Liver (tissue), 9 donors: ENCODE data around the gene DYNC2LI1. TPM values are rescaled to one million over a fixed set of nuclear protein-coding genes. Genes with fewer than 3 reads are reported as not detected.

Experiments
- DNase-seq: peaks from one replicate; pipeline ENCODE4 v3.0.0-alpha.2; 2017; ENCODE audit warnings: low spot score
- H3K27ac ChIP-seq, 2 donors: one replicate each; pipeline ENCODE4 v1.7.0; 2013; ENCODE audit warnings: inconsistent platforms in 2 of 2, low read length in 2 of 2, control low read depth in 1 of 2, low read depth in 1 of 2, mild to moderate bottlenecking in 1 of 2
- H3K27me3 ChIP-seq, 4 donors: one replicate each; pipeline versions ENCODE4 v1.6.1 to v1.7.0; 2013; ENCODE audit warnings: low read length in 3 of 4, inconsistent platforms in 1 of 4, mild to moderate bottlenecking in 1 of 4, moderate library complexity in 1 of 4; ENCODE audit not compliant: control insufficient read depth in 4 of 4, insufficient read depth in 4 of 4
- H3K36me3 ChIP-seq, 4 donors: one replicate each; pipeline versions ENCODE4 v1.6.1 to v1.7.0; 2013; ENCODE audit warnings: low read length in 3 of 4, mild to moderate bottlenecking in 3 of 4, low read depth in 1 of 4, moderate library complexity in 1 of 4; ENCODE audit not compliant: control insufficient read depth in 4 of 4, insufficient read depth in 3 of 4
- H3K4me1 ChIP-seq, 4 donors: one replicate each; pipeline versions ENCODE4 v1.6.1 to v1.7.0; 2013; ENCODE audit warnings: low read length in 3 of 4, mild to moderate bottlenecking in 3 of 4, moderate library complexity in 1 of 4; ENCODE audit not compliant: control insufficient read depth in 4 of 4, insufficient read depth in 4 of 4
- H3K4me3 ChIP-seq, 3 donors: one replicate each; pipeline versions ENCODE4 v1.6.1 to v1.7.0; 2013; ENCODE audit warnings: low read length in 3 of 3, control low read depth in 1 of 3, low read depth in 1 of 3, mild to moderate bottlenecking in 1 of 3
- H3K9ac ChIP-seq, 2 donors: one replicate each; pipeline ENCODE4 v1.7.0; 2013; ENCODE audit warnings: low read length in 2 of 2, mild to moderate bottlenecking in 2 of 2, moderate library complexity in 2 of 2, control low read depth in 1 of 2, low read depth in 1 of 2
- H3K9me3 ChIP-seq, 4 donors: one replicate each; pipeline versions ENCODE4 v1.6.1 to v1.7.0; 2013; ENCODE audit warnings: low read length in 3 of 4; ENCODE audit not compliant: control insufficient read depth in 4 of 4
- ATF3 ChIP-seq: IDR thresholded peaks from 2 replicates; pipeline ENCODE4 v1.6.1; 2016; ENCODE audit warnings: antibody characterized with exemption
- EGR1 ChIP-seq, 2 donors: IDR thresholded peaks; 2 replicates each; pipeline ENCODE4 v1.6.1; 2016 to 2018; ENCODE audit warnings: antibody characterized with exemption in 2 of 2, low read depth in 2 of 2
- FOXA1 ChIP-seq: IDR thresholded peaks from 2 replicates; pipeline ENCODE4 v1.6.1; 2016; ENCODE audit warnings: antibody characterized with exemption
- GABPA ChIP-seq, 2 donors: IDR thresholded peaks in 1 of 2; conservative IDR thresholded peaks in 1 of 2; 2 replicates each; pipeline ENCODE4 v1.6.1; 2016; ENCODE audit warnings: antibody characterized with exemption in 2 of 2, mild to moderate bottlenecking in 1 of 2, moderate library complexity in 1 of 2
- HNF4A ChIP-seq, 2 donors: conservative IDR thresholded peaks; 2 replicates each; pipeline ENCODE4 v1.6.1; 2016; ENCODE audit warnings: antibody characterized with exemption in 2 of 2, mild to moderate bottlenecking in 2 of 2
- NR2F2 ChIP-seq: IDR thresholded peaks from 2 replicates; pipeline ENCODE4 v1.6.1; 2016; ENCODE audit warnings: antibody characterized with exemption
- RAD21 ChIP-seq, 2 donors: IDR thresholded peaks; 2 replicates each; pipeline ENCODE4 v1.6.1; 2016; ENCODE audit warnings: antibody characterized with exemption in 2 of 2, mild to moderate bottlenecking in 2 of 2
- SP1 ChIP-seq: IDR thresholded peaks from 2 replicates; pipeline ENCODE4 v1.6.1; 2018; ENCODE audit warnings: antibody characterized with exemption, mild to moderate bottlenecking
- TAF1 ChIP-seq: conservative IDR thresholded peaks from 2 replicates; pipeline ENCODE4 v1.6.1; 2016; ENCODE audit warnings: antibody characterized with exemption, mild to moderate bottlenecking
- YY1 ChIP-seq: IDR thresholded peaks from 2 replicates; pipeline ENCODE4 v1.6.1; 2016; ENCODE audit warnings: antibody characterized with exemption, mild to moderate bottlenecking
- WGBS: extraction: QIAGEN DNeasy Blood & Tissue Kit; methylation state at CpG from one replicate; pipeline ENCODE4 v1.1.7; 2013; 5-methylcytosine and 5-hydroxymethylcytosine counted together
- polyA plus RNA-seq, 2 donors: library from polyadenylated mRNA; stranded (reverse) in 1 of 2; unstranded in 1 of 2; fragments of 200-250 nt in 1 of 2; fragments of >200 nt in 1 of 2; fragmentation: Nextera tagmentation in 1 of 2; extraction: Ambion mirVana in 1 of 2; gene quantifications; one replicate each; pipeline versions ENCODE4 v1.2.1 to v1.2.3, GENCODE V29; 2013 to 2015
- total RNA-seq, 2 donors: library from RNA; depleted of rRNA; stranded (reverse); fragments of >200 nt; gene quantifications; one replicate each; pipeline ENCODE4 v1.2.3, GENCODE V29; 2014
- TF ChIP-seq, protein P1 (sequence below): fragments of 150-350 bp; IDR thresholded peaks from 2 replicates; pipeline ENCODE4 v1.5.1; 2017; ENCODE audit warnings: improper control_type of control experiment, low read depth, low read length; ENCODE audit not compliant: missing input control
- donor health status: healthy.
- donor health status: healthy.
- donor health status: healthy.
- donor health status: healthy.
- donor health status: healthy.

Gene DYNC2LI1
- total and polyA plus RNA-seq, 4 donors = 5.4 to 6.1 (median 5.7) TPM

DNA sequence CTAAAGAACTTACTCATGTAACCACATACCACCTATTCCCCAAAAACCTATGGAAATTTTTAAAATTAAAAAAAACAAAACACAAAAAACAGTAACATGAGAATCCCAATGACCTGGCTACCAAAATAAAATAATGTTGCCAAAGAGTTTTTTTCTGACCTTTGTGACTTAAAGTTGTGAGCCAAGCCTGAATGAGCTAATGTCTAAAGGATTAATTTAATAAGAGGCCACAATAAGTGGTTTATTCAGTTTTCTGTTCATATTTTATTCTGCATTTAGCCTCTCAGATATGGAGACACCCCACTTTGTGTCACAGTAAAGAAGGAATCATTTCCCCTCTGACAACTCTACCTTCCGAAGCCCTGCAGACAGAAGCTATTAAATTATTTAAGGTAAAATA lies 42.6 kb upstream of the DYNC2LI1 start:
- H3K9me3 ChIP-seq = no peaks in the 10 kb centered on the region
- H3K27ac ChIP-seq = no peak overlapping the region
- DNase-seq = no peak
- H3K27me3 ChIP-seq = no peaks in the 10 kb centered on the region
- H3K4me3 ChIP-seq = no peak overlapping the region
- H3K4me1 ChIP-seq = peaks cover 0 to 4% (median 3%) of the 10 kb centered on the region in 4 donors
- TF ChIP-seq SP1 = no peak
- TF ChIP-seq HNF4A (conservative IDR thresholded peaks at IDR 0.05) = peak in 1 of 2 donors; percentile 17
- H3K36me3 ChIP-seq = no peaks in the 10 kb centered on the region
- H3K9ac ChIP-seq = no peak overlapping the region
- WGBS = 98% methylated on average over 1 of the region's 1 CpG

DNA sequence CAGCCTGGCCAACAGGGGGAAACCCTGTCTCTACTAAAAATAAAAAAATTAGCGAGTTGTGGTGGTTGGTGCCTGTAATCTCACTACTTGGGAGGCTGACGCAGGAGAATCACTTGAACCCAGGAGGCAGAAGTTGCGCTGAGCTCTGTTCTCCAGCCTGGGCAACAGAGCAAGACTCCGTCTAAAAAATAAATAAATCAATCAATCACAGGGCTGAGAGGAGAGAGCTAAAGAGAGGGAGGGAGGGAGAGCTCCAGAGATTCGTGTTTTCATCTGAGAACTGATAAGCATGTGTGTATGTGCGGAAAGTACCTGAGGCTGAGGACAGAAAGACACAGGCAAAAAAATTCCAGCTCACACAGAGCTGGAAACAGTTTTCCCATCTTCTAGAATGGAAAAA lies 37.2 kb upstream of the DYNC2LI1 start:
- Histone ChIP-seq H3K9ac (no peak overlapping the region), H3K27ac (no peak overlapping the region), H3K36me3 (no peaks in the 10 kb centered on the region), H3K9me3 (no peaks in the 10 kb centered on the region), H3K4me1 (no peaks in the 10 kb centered on the region), H3K4me3 (no peak overlapping the region), H3K27me3 (no peaks in the 10 kb centered on the region)
- TF ChIP-seq, protein P1, sequence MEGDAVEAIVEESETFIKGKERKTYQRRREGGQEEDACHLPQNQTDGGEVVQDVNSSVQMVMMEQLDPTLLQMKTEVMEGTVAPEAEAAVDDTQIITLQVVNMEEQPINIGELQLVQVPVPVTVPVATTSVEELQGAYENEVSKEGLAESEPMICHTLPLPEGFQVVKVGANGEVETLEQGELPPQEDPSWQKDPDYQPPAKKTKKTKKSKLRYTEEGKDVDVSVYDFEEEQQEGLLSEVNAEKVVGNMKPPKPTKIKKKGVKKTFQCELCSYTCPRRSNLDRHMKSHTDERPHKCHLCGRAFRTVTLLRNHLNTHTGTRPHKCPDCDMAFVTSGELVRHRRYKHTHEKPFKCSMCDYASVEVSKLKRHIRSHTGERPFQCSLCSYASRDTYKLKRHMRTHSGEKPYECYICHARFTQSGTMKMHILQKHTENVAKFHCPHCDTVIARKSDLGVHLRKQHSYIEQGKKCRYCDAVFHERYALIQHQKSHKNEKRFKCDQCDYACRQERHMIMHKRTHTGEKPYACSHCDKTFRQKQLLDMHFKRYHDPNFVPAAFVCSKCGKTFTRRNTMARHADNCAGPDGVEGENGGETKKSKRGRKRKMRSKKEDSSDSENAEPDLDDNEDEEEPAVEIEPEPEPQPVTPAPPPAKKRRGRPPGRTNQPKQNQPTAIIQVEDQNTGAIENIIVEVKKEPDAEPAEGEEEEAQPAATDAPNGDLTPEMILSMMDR = no peak
- DNase-seq = no peak
- 85% methylated on average over 6 of the region's 6 CpGs for WGBS

GRCh38 chr2:43737097-43737854 lies 36.6 kb upstream of the DYNC2LI1 start:
- WGBS = 85% methylated on average over 8 of the region's 8 CpGs
- Histone ChIP-seq H3K36me3 (no peaks in the 10 kb centered on the region), H3K27me3 (no peaks in the 10 kb centered on the region), H3K4me3 (no peak overlapping the region), H3K4me1 (no peaks in the 10 kb centered on the region), H3K9ac (no peak overlapping the region), H3K9me3 (no peaks in the 10 kb centered on the region), H3K27ac (no peak overlapping the region)
- TF ChIP-seq GABPA (IDR thresholded peaks at IDR 0.05 in 1 of 2, conservative IDR thresholded peaks at IDR 0.05 in 1 of 2) (no peak), SP1 (no peak), ATF3 (no peak), RAD21 (IDR thresholded peaks at IDR 0.05) (no peak), YY1 (no peak), FOXA1 (no peak), TAF1 (no peak), NR2F2 (no peak), EGR1 (IDR thresholded peaks at IDR 0.05; ENCODE audit: low read depth in 2 of 2) (no peak)
- TF ChIP-seq, protein P1 = no peak
- DNase-seq = no peak
